ENCODE results near the gene CLCNKA.
"Not testable (repeated sequence)": the region's sequence is repeated elsewhere in the genome, so short reads cannot be mapped to it uniquely, and the experiment has no call there.

The CLCNKA gene

GRCh38 chr1:16042096-16042495 is 20.3 kb downstream of the CLCNKA start:
- DNase-seq (ENCODE audit: low read depth): no peak

GRCh38 chr1:16042654-16043053 is 20.8 kb downstream of the CLCNKA start:
- DNase-seq (ENCODE audit: low read depth): not testable (repeated sequence)

- no peak for DNase-seq (ENCODE audit: low read depth)
Measured at GRCh38 chr1:16043521-16043920, 21.7 kb downstream of the CLCNKA start, which contains the start of gene CLCNKB. CLCNKB (plus strand) TSS chr1:16043782; CDS start chr1:16044493, 711 bp downstream.

GRCh38 chr1:16043950-16044349 is 22.1 kb downstream of the CLCNKA start:
- no peak for DNase-seq (ENCODE audit: low read depth)

- no peak for DNase-seq (ENCODE audit: low read depth)
Measured at GRCh38 chr1:16046842-16047241, 25.0 kb downstream of the CLCNKA start.

GRCh38 chr1:16047791-16048475 is 26.1 kb downstream of the CLCNKA start:
- no peak for DNase-seq (ENCODE audit: low read depth)

GRCh38 chr1:16048573-16049189 is 26.8 kb downstream of the CLCNKA start:
- DNase-seq (ENCODE audit: low read depth): peak; percentile 33

- DNase-seq (ENCODE audit: low read depth): no peak
Measured at GRCh38 chr1:16050328-16050727, 28.5 kb downstream of the CLCNKA start.

GRCh38 chr1:16051039-16051438 is 29.2 kb downstream of the CLCNKA start:
- no peak for DNase-seq (ENCODE audit: low read depth)

- not testable (repeated sequence) for DNase-seq (ENCODE audit: low read depth)
Measured at GRCh38 chr1:16051949-16052348, 30.1 kb downstream of the CLCNKA start.

GRCh38 chr1:16053781-16054502 is 32.1 kb downstream of the CLCNKA start:
- no peak for DNase-seq (ENCODE audit: low read depth)

GRCh38 chr1:16054598-16055540 is 33.0 kb downstream of the CLCNKA start:
- no peak for DNase-seq (ENCODE audit: low read depth)

GRCh38 chr1:16055613-16056520 is 34.0 kb downstream of the CLCNKA start:
- DNase-seq (ENCODE audit: low read depth): peak; percentile 84

- not testable (repeated sequence) for DNase-seq (ENCODE audit: low read depth)
Measured at GRCh38 chr1:16056521-16056912, 34.7 kb downstream of the CLCNKA start.

- DNase-seq (ENCODE audit: low read depth): not testable (repeated sequence)
Measured at GRCh38 chr1:16057314-16057915, 35.6 kb downstream of the CLCNKA start.

- not testable (repeated sequence) for DNase-seq (ENCODE audit: low read depth)
Measured at GRCh38 chr1:16058394-16059120, 36.7 kb downstream of the CLCNKA start.

- no peak for DNase-seq (ENCODE audit: low read depth)
Measured at GRCh38 chr1:16061266-16061665, 39.4 kb downstream of the CLCNKA start.

GRCh38 chr1:16061989-16062686 is 40.3 kb downstream of the CLCNKA start:
- not testable (repeated sequence) for DNase-seq (ENCODE audit: low read depth)

- not testable (repeated sequence) for DNase-seq (ENCODE audit: low read depth)
Measured at GRCh38 chr1:16062687-16063075, 40.8 kb downstream of the CLCNKA start.
